ENCODE measurements around the gene RABL2A. TPM values are rescaled to one million over a fixed set of nuclear protein-coding genes. Genes with fewer than 3 reads are reported as not detected.
"Not testable (repeated sequence)": the region's sequence is repeated elsewhere in the genome, so short reads cannot be mapped to it uniquely, and the experiment has no call there.

The RABL2A gene
- polyA plus RNA-seq, 1 experiment, result 13.8 TPM

- ChIA-PET CTCF (no interaction called here), POLR2A (no interaction called here)
- Histone ChIP-seq H3K27me3 (ENCODE audit: control insufficient read depth, insufficient read depth, low read length) (no peaks in the 10 kb centered on the region), H3K4me3 (ENCODE audit: low read depth, low read length) (no peak overlapping the region), H3K36me3 (ENCODE audit: control insufficient read depth, insufficient read depth, low read length) (no peaks in the 10 kb centered on the region)
- TF ChIP-seq, protein P1, sequence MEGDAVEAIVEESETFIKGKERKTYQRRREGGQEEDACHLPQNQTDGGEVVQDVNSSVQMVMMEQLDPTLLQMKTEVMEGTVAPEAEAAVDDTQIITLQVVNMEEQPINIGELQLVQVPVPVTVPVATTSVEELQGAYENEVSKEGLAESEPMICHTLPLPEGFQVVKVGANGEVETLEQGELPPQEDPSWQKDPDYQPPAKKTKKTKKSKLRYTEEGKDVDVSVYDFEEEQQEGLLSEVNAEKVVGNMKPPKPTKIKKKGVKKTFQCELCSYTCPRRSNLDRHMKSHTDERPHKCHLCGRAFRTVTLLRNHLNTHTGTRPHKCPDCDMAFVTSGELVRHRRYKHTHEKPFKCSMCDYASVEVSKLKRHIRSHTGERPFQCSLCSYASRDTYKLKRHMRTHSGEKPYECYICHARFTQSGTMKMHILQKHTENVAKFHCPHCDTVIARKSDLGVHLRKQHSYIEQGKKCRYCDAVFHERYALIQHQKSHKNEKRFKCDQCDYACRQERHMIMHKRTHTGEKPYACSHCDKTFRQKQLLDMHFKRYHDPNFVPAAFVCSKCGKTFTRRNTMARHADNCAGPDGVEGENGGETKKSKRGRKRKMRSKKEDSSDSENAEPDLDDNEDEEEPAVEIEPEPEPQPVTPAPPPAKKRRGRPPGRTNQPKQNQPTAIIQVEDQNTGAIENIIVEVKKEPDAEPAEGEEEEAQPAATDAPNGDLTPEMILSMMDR (IDR thresholded peaks at IDR 0.05; ENCODE audit: insufficient read depth, low read depth, low read length), result no peak
- DNase-seq (ENCODE audit: low read depth), result no peak
Measured at GRCh38 chr2:113679457-113679856, 52.4 kb downstream of the RABL2A start.

GRCh38 chr2:113685471-113685870, 58.4 kb downstream of the RABL2A start:
- POLR2A ChIA-PET, result no interaction called here
- no peaks in the 10 kb centered on the region for H3K36me3 ChIP-seq (ENCODE audit: control insufficient read depth, insufficient read depth, low read length)
- CTCF ChIA-PET, result no interaction called here
- no peaks in the 10 kb centered on the region for H3K27me3 ChIP-seq (ENCODE audit: control insufficient read depth, insufficient read depth, low read length)
- DNase-seq (ENCODE audit: low read depth), result no peak
- TF ChIP-seq, protein P1 (IDR thresholded peaks at IDR 0.05; ENCODE audit: insufficient read depth, low read depth, low read length), result no peak
- no peak overlapping the region for H3K4me3 ChIP-seq (ENCODE audit: low read depth, low read length)

DNA sequence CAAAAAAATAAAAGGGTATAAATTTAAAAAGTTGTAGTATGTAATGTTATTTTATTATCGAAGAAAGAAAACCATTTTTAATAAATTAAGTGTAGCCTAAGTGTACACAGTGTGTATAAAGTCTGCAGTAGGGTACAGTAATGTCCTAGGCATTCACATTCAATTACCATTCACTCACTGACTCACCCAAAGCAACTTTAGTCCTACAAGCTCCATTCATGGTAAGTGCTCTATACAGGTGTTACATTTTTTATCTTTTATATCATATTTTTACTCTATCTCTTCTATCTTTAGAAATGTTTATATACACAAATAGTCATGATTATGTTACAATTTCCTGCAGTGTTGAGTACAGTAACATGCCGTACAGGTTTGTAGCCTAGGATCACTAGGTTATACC, 59.5 kb downstream of the RABL2A start:
- no peak for DNase-seq (ENCODE audit: low read depth)
- ChIA-PET CTCF (interaction anchor here (0.6 to 1.1 kb wide), 2 partner anchors 10 to 701 kb away, joined by 3 read pairs; no protein-coding TSS in a partner anchor), POLR2A (no interaction called here)
- Histone ChIP-seq H3K4me3 (ENCODE audit: low read depth, low read length) (no peak overlapping the region), H3K36me3 (ENCODE audit: control insufficient read depth, insufficient read depth, low read length) (no peaks in the 10 kb centered on the region), H3K27me3 (ENCODE audit: control insufficient read depth, insufficient read depth, low read length) (no peaks in the 10 kb centered on the region)
- TF ChIP-seq, protein P1 (IDR thresholded peaks at IDR 0.05; ENCODE audit: insufficient read depth, low read depth, low read length), result no peak

DNA sequence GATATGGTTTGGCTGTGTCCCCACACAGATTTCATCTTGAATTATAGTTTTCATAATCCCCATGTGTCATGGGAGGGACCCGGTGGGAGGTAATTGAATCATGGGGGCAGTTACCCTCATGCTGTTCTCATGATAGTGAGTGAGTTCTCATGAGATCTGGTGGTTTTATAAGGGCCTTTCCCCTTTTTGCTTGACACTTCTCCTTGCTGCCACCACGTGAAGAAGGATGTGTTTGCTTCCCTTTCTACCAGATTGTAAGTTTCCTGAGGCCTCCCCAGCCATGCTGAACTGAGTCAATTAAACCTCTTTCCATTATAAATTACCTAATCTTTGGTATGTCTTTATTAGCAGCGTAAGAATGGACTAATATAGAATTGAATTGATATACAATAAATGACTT, 63.8 kb downstream of the RABL2A start:
- H3K36me3 ChIP-seq (ENCODE audit: control insufficient read depth, insufficient read depth, low read length); H3K4me3 ChIP-seq (ENCODE audit: low read depth, low read length); DNase-seq (ENCODE audit: low read depth); POLR2A ChIA-PET; CTCF ChIA-PET; H3K27me3 ChIP-seq (ENCODE audit: control insufficient read depth, insufficient read depth, low read length): not testable (repeated sequence)

Small RNAs within 50 kb of the gene (small RNA-seq; reads per million reads assigned to genes)
- gene MIR1302-3 (ENCODE audit: insufficient read length, low read depth, low replicate concordance), result not detected
- not detected for gene RNU6-744P (ENCODE audit: insufficient read length, low read depth, low replicate concordance)

Other genes starting within 250 kb of the RABL2A start
- gene ZNG1B, start 189.6 kb upstream of the RABL2A start, polyA plus RNA-seq (2011; rRNA removed), result 7.0 and 18.4 TPM in 2 replicates
- gene FOXD4L1, start 128.6 kb upstream of the RABL2A start, polyA plus RNA-seq (2011; rRNA removed), result 0.02 TPM in 1 of 2 replicates, not detected in the other
- 52.4 and 96.2 TPM in 2 replicates for gene SLC35F5, start 129.4 kb downstream of the RABL2A start, polyA plus RNA-seq (2011; rRNA removed)